ENCODE results near the gene NME7. TPM values are rescaled to one million over a fixed set of nuclear protein-coding genes. Genes with fewer than 3 reads are reported as not detected.

NME7 gene
- total and polyA plus RNA-seq, 4 donors: 6.2 to 43.7 (median 18.0) TPM

GRCh38 chr1:169099561-169099960 is 268.0 kb downstream of the NME7 start:
- WGBS, 2 donors: 86 to 91% methylated on average over 2 of the region's 2 CpGs
- Histone ChIP-seq H3K4me1 (ENCODE audit: control insufficient read depth in 5 of 5, insufficient read depth in 5 of 5, low read length in 5 of 5) (peaks cover 0 to 4% (median 0%) of the 10 kb centered on the region in 5 donors), H3K27me3 (ENCODE audit: control insufficient read depth in 3 of 3, insufficient read depth in 3 of 3, low read length in 2 of 3) (no peaks in the 10 kb centered on the region), H3K4me3 (no peak overlapping the region), H3K27ac (ENCODE audit: low read depth in 1 of 2, low read length in 1 of 2) (no peak overlapping the region), H3K9me3 (ENCODE audit: control insufficient read depth in 4 of 4, insufficient read depth in 3 of 4, low read length in 3 of 4) (no peaks in the 10 kb centered on the region), H3K36me3 (ENCODE audit: control insufficient read depth in 4 of 4, insufficient read depth in 4 of 4, low read length in 4 of 4) (no peaks in the 10 kb centered on the region), H3K9ac (ENCODE audit: insufficient read depth in 1 of 2, low read length in 2 of 2) (no peak overlapping the region)
- DNase-seq (no peak), ATAC-seq (ENCODE audit: insufficient read depth, low FRiP score) (no peak)
- TF ChIP-seq, protein P1, sequence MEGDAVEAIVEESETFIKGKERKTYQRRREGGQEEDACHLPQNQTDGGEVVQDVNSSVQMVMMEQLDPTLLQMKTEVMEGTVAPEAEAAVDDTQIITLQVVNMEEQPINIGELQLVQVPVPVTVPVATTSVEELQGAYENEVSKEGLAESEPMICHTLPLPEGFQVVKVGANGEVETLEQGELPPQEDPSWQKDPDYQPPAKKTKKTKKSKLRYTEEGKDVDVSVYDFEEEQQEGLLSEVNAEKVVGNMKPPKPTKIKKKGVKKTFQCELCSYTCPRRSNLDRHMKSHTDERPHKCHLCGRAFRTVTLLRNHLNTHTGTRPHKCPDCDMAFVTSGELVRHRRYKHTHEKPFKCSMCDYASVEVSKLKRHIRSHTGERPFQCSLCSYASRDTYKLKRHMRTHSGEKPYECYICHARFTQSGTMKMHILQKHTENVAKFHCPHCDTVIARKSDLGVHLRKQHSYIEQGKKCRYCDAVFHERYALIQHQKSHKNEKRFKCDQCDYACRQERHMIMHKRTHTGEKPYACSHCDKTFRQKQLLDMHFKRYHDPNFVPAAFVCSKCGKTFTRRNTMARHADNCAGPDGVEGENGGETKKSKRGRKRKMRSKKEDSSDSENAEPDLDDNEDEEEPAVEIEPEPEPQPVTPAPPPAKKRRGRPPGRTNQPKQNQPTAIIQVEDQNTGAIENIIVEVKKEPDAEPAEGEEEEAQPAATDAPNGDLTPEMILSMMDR (IDR thresholded peaks at IDR 0.05; ENCODE audit: control extremely low read depth, extremely low read depth): no peak

GRCh38 chr1:169098380-169098779 is 269.2 kb downstream of the NME7 start:
- ATAC-seq (ENCODE audit: insufficient read depth, low FRiP score) (no peak), DNase-seq (no peak)
- peaks cover 0 to 4% (median 0%) of the 10 kb centered on the region in 5 donors for H3K4me1 ChIP-seq (ENCODE audit: control insufficient read depth in 5 of 5, insufficient read depth in 5 of 5, low read length in 5 of 5)
- WGBS, 2 donors: 58 to 73% methylated on average over 1 of the region's 1 CpG
- no peaks in the 10 kb centered on the region for H3K27me3 ChIP-seq (ENCODE audit: control insufficient read depth in 3 of 3, insufficient read depth in 3 of 3, low read length in 2 of 3)
- no peak overlapping the region for H3K27ac ChIP-seq (ENCODE audit: low read depth in 1 of 2, low read length in 1 of 2)
- H3K9me3 ChIP-seq (ENCODE audit: control insufficient read depth in 4 of 4, insufficient read depth in 3 of 4, low read length in 3 of 4): no peaks in the 10 kb centered on the region
- H3K36me3 ChIP-seq (ENCODE audit: control insufficient read depth in 4 of 4, insufficient read depth in 4 of 4, low read length in 4 of 4): no peaks in the 10 kb centered on the region
- H3K9ac ChIP-seq (ENCODE audit: insufficient read depth in 1 of 2, low read length in 2 of 2): no peak overlapping the region
- TF ChIP-seq, protein P1 (IDR thresholded peaks at IDR 0.05; ENCODE audit: control extremely low read depth, extremely low read depth): no peak
- no peak overlapping the region for H3K4me3 ChIP-seq

DNA sequence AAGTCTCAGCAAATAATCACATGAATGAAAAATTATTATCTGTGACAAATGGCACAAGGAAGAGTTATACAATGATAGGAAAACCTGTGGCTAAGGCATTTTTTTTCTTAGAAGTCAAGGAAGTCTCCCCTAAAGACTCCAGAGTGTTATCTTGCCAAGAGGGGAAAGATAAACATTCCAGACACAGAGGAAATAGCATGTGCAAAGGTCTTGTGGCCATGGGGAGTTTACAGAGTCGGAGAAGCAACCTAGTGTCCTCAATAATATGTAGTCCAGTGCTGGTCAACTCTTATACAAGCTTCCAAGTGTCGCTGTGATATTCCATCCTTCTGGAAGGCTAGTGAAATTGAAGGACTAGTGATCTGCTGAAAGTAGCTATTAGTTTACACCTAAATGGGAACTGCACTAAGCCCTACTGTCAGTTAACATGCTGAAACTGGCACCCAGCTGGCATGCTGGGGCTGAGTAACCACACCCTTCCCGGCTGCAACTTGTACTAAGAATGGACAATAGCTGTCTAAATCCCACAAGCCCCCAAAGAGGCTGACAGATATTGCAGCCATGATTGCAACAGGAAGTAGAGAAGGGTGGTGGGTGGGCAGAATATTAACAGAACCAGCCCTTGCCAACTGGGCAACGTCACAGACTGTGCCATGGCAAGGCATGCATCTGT is 272.6 kb downstream of the NME7 start:
- TF ChIP-seq, protein P1 (IDR thresholded peaks at IDR 0.05; ENCODE audit: control extremely low read depth, extremely low read depth): no peak
- Histone ChIP-seq H3K9me3 (ENCODE audit: control insufficient read depth in 4 of 4, insufficient read depth in 3 of 4, low read length in 3 of 4) (no peaks in the 10 kb centered on the region), H3K4me3 (no peak overlapping the region), H3K4me1 (ENCODE audit: control insufficient read depth in 5 of 5, insufficient read depth in 5 of 5, low read length in 5 of 5) (no peaks in the 10 kb centered on the region), H3K27me3 (ENCODE audit: control insufficient read depth in 3 of 3, insufficient read depth in 3 of 3, low read length in 2 of 3) (no peaks in the 10 kb centered on the region), H3K27ac (ENCODE audit: low read depth in 1 of 2, low read length in 1 of 2) (no peak overlapping the region), H3K9ac (ENCODE audit: insufficient read depth in 1 of 2, low read length in 2 of 2) (no peak overlapping the region), H3K36me3 (ENCODE audit: control insufficient read depth in 4 of 4, insufficient read depth in 4 of 4, low read length in 4 of 4) (no peaks in the 10 kb centered on the region)
- DNase-seq (no peak), ATAC-seq (ENCODE audit: insufficient read depth, low FRiP score) (no peak)
- WGBS, 2 donors: 69 to 73% methylated on average over 4 of the region's 4 CpGs

GRCh38 chr1:169092399-169092798 is 275.2 kb downstream of the NME7 start:
- Histone ChIP-seq H3K4me3 (no peak overlapping the region), H3K36me3 (ENCODE audit: control insufficient read depth in 4 of 4, insufficient read depth in 4 of 4, low read length in 4 of 4) (no peaks in the 10 kb centered on the region), H3K4me1 (ENCODE audit: control insufficient read depth in 5 of 5, insufficient read depth in 5 of 5, low read length in 5 of 5) (peaks cover 0 to 7% (median under 1%) of the 10 kb centered on the region in 5 donors), H3K9me3 (ENCODE audit: control insufficient read depth in 4 of 4, insufficient read depth in 3 of 4, low read length in 3 of 4) (no peaks in the 10 kb centered on the region), H3K27me3 (ENCODE audit: control insufficient read depth in 3 of 3, insufficient read depth in 3 of 3, low read length in 2 of 3) (no peaks in the 10 kb centered on the region), H3K27ac (ENCODE audit: low read depth in 1 of 2, low read length in 1 of 2) (no peak overlapping the region), H3K9ac (ENCODE audit: insufficient read depth in 1 of 2, low read length in 2 of 2) (no peak overlapping the region)
- 97 to 98% methylated on average over 2 of the region's 2 CpGs for WGBS, 2 donors
- ATAC-seq (ENCODE audit: insufficient read depth, low FRiP score) (no peak), DNase-seq (no peak)
- TF ChIP-seq, protein P1 (IDR thresholded peaks at IDR 0.05; ENCODE audit: control extremely low read depth, extremely low read depth): no peak

Data from lung (tissue), 12 donors.